GM20431 (cell line): Measurements from ENCODE around the gene TTLL10.
"Not testable (repeated sequence)": the region's sequence is repeated elsewhere in the genome, so short reads cannot be mapped to it uniquely, and the experiment has no call there.

Experiments
- in situ Hi-C: fragments of 300-500 bp; cut with MseI, MboI; formaldehyde crosslinking; loops from one replicate; pipeline ENCODE4 v1.15.0; 2020; ENCODE audit warnings: low sequenced_read_pairs; ENCODE audit not compliant: unreplicated experiment

Gene TTLL10

DNA sequence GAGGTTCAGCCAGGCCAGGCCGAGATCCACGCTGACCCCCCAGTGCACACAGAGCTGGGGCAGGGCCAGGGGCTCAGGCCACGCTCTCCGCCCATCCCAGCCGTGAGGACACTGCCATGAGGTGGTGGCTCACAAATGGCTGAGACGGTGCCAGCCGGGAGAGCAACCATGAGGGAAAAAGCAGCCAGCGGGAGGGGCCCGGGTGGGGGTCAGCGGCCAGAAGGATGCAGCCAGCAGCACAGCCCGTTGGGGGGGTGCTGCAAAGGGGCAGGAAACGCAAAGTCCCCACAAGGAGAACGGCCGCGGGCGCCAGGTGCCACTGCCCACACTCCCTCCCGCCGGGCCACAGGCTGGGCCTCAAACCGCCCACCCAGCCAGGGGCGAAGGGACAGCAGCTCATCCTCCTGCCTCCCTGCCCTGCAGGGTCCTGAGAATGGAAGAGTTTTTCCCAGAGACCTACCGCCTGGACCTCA lies 8.3 kb downstream of the TTLL10 start:
- in situ Hi-C loops, result no loop called here

GRCh38 chr1:1182491-1183220 lies 9.0 kb downstream of the TTLL10 start:
- in situ Hi-C loops, result no loop called here

- in situ Hi-C loops, result no loop called here
Observed at GRCh38 chr1:1183221-1183747, 9.6 kb downstream of the TTLL10 start.

GRCh38 chr1:1183833-1184775 lies 10.4 kb downstream of the TTLL10 start:
- in situ Hi-C loops, result no loop called here

GRCh38 chr1:1185101-1185765 lies 11.6 kb downstream of the TTLL10 start:
- in situ Hi-C loops, result no loop called here

DNA sequence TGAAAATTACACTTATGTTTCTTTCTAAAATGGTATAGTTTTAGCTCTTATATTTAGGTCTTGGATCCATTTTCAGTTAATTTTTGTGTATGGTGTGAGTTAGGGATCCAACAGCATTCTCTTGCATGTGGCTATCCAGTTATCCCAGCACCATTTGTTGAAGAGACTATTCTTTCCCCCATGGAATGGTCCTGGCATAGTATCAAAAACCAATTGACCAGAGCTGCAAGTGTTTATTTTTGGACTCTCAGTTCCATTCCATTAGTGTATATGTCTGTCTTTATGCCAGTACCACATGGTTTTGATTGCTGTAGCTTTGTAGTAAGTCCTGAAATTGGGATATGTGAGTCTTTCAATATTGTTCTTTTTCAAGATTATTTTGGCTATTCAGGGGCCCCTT lies 14.3 kb downstream of the TTLL10 start:
- in situ Hi-C loops, result no loop called here

DNA sequence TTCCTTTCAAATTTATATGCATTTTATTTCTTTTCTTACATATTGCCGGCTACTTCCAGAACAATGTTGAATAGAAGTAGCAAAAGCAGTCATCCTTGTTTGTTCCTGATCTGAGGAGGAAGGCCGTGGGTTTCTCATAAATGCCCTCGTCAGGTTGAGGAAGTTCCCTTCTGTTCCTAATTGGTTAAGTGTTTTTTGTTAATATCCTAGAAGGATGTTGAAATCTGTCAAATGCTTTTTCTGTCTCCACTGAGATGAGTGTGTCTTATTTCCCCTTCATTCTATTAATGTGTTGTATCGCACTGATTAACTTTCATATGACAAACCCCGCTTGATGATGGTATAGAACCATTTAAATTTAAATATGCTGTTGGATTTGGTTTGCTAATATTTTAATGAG lies 15.4 kb downstream of the TTLL10 start:
- in situ Hi-C loops, result no loop called here

- in situ Hi-C loops, result no loop called here
Observed at GRCh38 chr1:1191734-1192133, 18.1 kb downstream of the TTLL10 start.

GRCh38 chr1:1194723-1195122 lies 21.0 kb downstream of the TTLL10 start:
- in situ Hi-C loops, result no loop called here

DNA sequence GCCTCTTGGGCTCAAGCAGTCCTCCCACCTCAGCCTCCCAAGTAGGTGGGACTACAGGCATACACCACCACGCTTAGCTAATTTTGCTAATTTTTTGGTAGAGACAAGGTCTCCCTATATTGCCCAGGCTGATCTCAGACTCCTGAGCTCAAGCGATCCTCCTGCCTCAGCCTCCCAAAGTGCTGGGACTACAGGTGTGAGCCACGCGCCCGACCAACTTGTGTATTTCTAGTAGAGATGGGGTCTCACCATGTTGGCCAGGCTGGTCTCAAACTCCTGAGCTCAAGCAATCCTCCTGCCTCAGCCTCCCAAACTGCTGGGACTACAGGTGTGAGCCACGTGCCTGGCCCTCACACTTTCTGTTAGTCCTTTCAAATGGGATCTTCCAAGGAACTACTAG lies 22.0 kb downstream of the TTLL10 start:
- in situ Hi-C loops, result not testable (repeated sequence)

DNA sequence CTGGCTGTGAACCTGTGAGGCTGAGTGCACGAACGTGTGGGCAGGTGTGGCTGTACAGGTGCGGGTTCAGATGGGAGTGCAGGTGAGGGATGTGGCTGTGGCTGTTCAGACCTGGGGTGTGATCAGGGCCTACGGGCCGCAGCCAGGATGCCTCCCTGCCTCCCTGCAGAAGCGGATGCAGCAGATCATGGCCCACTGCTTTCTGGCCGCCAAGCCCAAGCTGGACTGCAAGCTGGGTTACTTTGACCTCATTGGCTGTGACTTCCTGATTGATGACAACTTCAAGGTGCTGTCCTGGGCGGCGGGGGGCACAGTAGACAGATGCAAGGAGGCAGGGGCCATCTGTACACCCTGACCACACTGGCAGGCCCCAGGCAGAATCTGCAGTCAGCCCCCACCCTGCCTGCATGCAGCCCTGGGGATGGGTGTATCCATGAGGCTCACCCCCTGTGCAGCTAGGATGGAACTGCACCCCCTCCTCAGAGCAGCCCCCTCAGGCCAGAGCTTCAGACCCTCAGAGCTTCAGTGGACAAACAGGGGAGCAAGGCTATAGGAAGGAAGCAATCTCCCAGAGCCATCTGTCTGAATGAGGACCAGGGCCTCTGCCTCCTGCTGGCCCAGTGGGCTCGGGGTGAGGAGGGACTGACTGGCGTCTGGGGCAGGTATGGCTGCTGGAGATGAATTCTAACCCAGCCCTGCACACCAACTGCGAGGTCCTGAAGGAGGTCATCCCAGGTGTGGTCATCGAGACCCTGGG lies 22.9 kb downstream of the TTLL10 start:
- in situ Hi-C loops, result no loop called here

DNA sequence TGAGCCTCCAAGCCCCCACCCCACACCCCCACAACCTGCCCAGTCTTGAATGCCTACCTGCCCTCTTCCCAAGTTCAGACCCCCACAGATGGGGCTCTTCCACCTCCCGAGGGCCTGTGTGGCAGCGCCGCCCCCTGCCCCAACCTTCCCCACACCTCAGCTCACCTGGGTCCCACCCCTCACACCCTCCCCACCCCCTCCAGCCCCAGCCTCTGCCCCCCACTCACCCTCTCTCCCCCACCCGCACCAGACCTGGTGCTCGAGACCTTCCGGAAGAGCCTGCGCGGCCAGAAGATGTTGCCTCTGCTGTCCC lies 23.5 kb downstream of the TTLL10 start:
- in situ Hi-C loops, result no loop called here

- in situ Hi-C loops, result no loop called here
Observed at GRCh38 chr1:1197551-1198422, 24.1 kb downstream of the TTLL10 start.

DNA sequence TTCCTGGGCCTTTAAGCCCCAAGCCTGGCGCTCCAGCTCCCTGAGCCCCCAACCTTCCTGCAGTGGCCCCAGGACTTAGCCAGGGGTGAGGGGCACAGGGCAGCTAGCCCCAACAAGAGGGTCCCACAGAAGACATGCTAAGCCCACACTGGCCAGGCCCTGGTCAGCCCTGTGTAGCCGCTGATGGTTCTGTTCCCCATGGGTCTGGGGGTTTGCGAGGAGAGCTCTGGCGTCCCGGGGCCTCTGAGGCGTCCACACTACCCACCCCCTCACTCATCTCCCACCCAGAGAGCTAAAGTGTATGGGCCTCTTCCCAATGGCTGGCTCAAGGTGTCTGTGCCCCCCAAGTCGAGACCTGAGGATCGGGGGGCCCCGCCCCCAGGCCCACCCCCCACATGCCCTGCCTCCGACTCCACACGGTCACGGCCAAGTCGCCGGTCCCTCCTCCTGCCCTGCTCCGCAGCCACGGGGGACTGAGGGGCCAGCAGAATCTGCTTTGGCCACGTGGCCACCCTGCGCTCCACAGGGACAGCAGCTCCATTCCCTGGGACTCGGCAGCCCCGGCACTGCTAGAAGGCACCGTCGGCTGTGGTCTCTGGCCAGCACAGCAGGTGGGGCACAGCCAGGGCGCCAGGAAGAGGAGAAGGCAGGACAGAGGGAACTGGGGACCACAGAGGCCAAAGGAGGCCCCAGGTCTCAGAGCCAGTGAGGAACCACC lies 24.9 kb downstream of the TTLL10 start:
- in situ Hi-C loops, result no loop called here

DNA sequence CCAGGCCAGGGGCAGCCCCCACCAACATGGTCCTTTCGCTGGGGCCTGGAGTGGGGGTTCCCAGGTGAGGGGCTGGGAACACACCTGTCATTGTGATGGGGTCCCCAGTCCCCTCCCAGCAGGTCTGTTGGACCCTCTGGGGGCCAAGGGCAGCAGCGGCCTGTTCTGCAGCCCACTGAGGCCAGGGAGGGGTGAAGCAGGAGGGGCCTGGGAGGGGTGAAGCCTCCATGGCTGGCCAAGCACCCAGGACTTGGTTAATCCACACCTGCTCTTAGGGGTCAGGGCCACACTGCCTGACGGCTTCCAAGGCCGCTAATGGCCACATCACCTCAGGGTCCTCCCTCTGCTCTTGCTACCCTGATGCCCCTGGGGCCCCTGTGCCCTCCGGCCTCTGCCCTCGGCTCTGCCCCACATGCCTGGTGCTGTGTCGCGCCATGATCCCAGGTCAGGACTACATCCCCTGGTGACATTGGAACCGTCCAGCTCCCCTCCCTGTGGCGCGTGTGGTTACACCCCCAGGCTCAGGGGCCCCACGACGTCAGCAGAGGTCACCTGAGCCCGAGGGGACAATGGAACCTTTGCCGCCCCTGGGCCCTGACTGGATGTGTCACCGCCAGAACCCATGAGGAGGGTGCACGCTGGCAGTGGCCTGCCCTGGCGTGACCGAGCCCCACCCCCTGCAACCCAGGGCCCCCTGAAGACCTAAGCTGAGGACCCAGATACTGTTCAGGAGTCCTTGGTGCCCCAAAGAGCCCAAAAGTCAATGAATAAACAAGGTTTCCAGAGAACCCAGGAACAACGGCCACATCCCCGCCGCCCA lies 25.7 kb downstream of the TTLL10 start:
- in situ Hi-C loops, result no loop called here

DNA sequence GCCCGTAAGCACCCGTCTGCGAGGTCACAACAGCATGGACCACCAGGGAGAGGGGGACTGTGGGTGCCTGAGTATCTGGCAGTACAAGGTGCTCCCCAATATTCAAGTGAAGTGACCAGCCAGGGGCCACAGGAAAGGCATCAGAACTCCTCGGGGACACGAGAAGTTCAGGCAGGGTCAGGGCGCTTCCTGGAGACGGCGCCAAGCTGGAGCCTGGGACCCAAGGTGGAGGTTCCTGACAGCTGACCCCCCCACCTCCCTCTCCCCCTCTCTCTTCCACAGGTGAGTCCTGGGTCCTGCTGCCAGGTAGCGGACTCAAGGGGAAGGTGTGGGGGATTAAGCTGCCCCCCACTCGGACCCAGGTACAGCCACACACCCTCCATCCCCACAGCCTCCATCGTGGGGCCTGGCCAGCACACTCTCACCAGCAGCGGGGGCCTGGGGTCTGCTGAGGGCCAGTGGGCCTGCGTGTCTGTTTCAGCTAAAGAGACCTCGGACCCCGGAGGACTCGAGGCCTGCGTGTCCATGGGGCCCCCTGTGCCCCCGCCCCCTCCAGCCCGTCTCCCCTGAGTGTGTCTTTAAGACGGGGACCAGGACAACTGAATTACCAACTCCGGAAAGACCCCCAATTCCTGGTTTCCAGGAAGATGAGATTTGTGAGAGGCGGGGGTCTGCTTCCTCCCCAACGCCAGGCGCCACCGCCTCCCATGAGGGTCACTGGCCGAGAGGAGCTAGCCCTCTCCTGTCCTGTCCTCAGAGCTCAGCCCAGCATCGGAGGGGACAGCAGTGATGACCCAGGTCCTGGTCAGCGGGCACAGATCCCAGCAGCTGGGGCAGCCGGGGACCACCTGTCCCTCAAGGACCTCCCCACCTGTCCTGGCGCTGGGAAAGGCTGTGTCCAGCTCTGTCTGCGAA lies 26.5 kb downstream of the TTLL10 start:
- in situ Hi-C loops, result no loop called here
